Astrocyte (in vitro differentiated cells and primary cell): ENCODE results near the gene IGFBP2. TPM values are rescaled to one million over a fixed set of nuclear protein-coding genes. Genes with fewer than 3 reads are reported as not detected.

Experiments
- DNase-seq: peaks from one replicate; pipeline ENCODE4 v3.0.0-alpha.2; 2010; ENCODE audit warnings: low read depth
- FAIRE-seq: peaks from 2 replicates; lab custom pipeline; 2011; peaks lifted over from hg19 to GRCh38; lab: Jason Lieb, UNC
- H2AFZ ChIP-seq: 2 replicates; pipeline ENCODE4 v1.6.0; 2012; ENCODE audit warnings: low read depth, low read length, inconsistent platforms
- H3K27ac ChIP-seq: 2 replicates; pipeline ENCODE4 v1.5.1; 2011; ENCODE audit warnings: low read depth, low read length, inconsistent platforms
- H3K27me3 ChIP-seq: 2 replicates; pipeline ENCODE4 v1.6.0; 2011; ENCODE audit warnings: low read length, inconsistent platforms; ENCODE audit not compliant: insufficient read depth
- H3K36me3 ChIP-seq: 2 replicates; pipeline ENCODE4 v1.5.1; 2011; ENCODE audit warnings: low read length, inconsistent platforms; ENCODE audit not compliant: insufficient read depth
- H3K4me1 ChIP-seq: 2 replicates; pipeline ENCODE4 v1.5.1; 2011; ENCODE audit warnings: low read length, inconsistent platforms; ENCODE audit not compliant: insufficient read depth
- H3K4me2 ChIP-seq: 2 replicates; pipeline ENCODE4 v1.6.0; 2012; ENCODE audit warnings: low read length, inconsistent platforms
- H3K4me3 ChIP-seq: 2 replicates; pipeline ENCODE4 v1.5.1; 2011; ENCODE audit warnings: low read depth, mild to moderate bottlenecking, low read length, inconsistent platforms; ENCODE audit not compliant: insufficient read depth
- H3K79me2 ChIP-seq: 2 replicates; pipeline ENCODE4 v1.6.0; 2012; ENCODE audit warnings: mild to moderate bottlenecking, low read length, inconsistent platforms; ENCODE audit not compliant: insufficient read depth
- H3K9ac ChIP-seq: 2 replicates; pipeline ENCODE4 v1.6.0; 2012; ENCODE audit warnings: mild to moderate bottlenecking, low read length, inconsistent platforms
- H3K9me3 ChIP-seq: 2 replicates; pipeline ENCODE4 v1.5.1; 2012; ENCODE audit warnings: low read depth, mild to moderate bottlenecking, low read length, inconsistent platforms; ENCODE audit not compliant: insufficient read depth
- H4K20me1 ChIP-seq: 2 replicates; pipeline ENCODE4 v1.6.0; 2012; ENCODE audit warnings: low read length, inconsistent platforms; ENCODE audit not compliant: insufficient read depth
- H3K27ac Mint-ChIP-seq: one replicate; pipeline ENCODE4 v1.8.0; 2021; ENCODE audit warnings: mild to moderate bottlenecking, mixed read lengths; ENCODE audit not compliant: unreplicated experiment
- H3K27me3 Mint-ChIP-seq: one replicate; pipeline ENCODE4 v1.8.0; 2021; ENCODE audit warnings: low read depth, mixed read lengths; ENCODE audit not compliant: unreplicated experiment
- H3K36me3 Mint-ChIP-seq: one replicate; pipeline ENCODE4 v1.8.0; 2021; ENCODE audit warnings: low read depth, mixed read lengths; ENCODE audit not compliant: unreplicated experiment
- H3K4me1 Mint-ChIP-seq: one replicate; pipeline ENCODE4 v1.8.0; 2021; ENCODE audit warnings: low read depth, mixed read lengths; ENCODE audit not compliant: unreplicated experiment
- H3K4me3 Mint-ChIP-seq: one replicate; pipeline ENCODE4 v1.8.0; 2021; ENCODE audit warnings: mild to moderate bottlenecking, moderate library complexity, mixed read lengths; ENCODE audit not compliant: unreplicated experiment
- H3K9me3 Mint-ChIP-seq: one replicate; pipeline ENCODE4 v1.8.0; 2021; ENCODE audit warnings: mild to moderate bottlenecking, mixed read lengths; ENCODE audit not compliant: unreplicated experiment
- EZH2 ChIP-seq: IDR thresholded peaks from 2 replicates; pipeline ENCODE4 v1.6.1; 2012; ENCODE audit warnings: mild to moderate bottlenecking, low read length, inconsistent platforms; ENCODE audit not compliant: insufficient read depth
- total RNA-seq: library from RNA; stranded (reverse); gene quantifications from 2 replicates; pipeline ENCODE4 v1.2.1, GENCODE V29; 2021
- TF ChIP-seq, protein P1 (sequence below): IDR thresholded peaks from 2 replicates; pipeline ENCODE4 v1.5.1; 2011; ENCODE audit warnings: low read depth, mild to moderate bottlenecking, inconsistent platforms, low read length, moderate library complexity; ENCODE audit not compliant: insufficient read depth

The IGFBP2 gene
- total RNA-seq, 1 donor from 2014 or later, result 944 TPM

DNA sequence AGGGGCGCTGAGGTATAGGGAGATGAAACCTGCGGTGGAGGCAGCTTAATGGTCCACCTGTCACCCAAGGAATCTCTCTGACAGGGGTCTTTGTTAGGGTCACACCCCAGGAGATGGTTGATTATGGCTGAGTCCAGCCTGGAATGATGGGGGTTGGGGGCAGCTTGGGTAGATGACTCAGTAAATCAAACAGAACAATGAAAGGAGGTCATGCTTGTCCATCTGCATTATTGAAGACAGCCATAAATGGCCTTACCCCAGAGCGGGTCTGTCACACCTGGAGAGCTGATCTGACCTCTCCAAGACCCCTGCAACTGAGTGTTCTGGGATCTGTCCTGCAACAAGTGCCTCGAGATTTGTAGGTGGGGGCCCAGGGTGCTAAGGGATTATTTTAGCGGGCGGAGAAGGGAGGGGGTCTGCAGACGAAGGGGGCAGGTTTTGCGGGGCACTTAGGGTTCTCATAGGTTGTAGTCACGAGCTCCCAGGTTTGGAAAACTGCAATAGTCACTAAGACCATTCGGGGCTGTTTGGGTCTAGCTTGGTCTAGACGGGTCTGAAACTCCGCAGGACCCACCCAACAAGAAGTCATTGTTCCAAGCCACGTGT is 771 bp upstream of the IGFBP2 start:
- H3K27me3 ChIP-seq, result peaks cover 9% of the 10 kb centered on the region
- peak overlapping the region; percentile 59 for H2AFZ ChIP-seq
- H3K4me1 ChIP-seq, result peaks cover 34% of the 10 kb centered on the region
- FAIRE-seq (no peak), DNase-seq (no peak)
- peak overlapping the region; percentile 90 for H3K4me3 Mint-ChIP-seq
- H3K9me3 ChIP-seq, result no peaks in the 10 kb centered on the region
- peak overlapping the region; percentile 89 for H3K4me2 ChIP-seq
- no peaks in the 10 kb centered on the region for H3K27me3 Mint-ChIP-seq
- TF ChIP-seq EZH2, result no peak
- TF ChIP-seq, protein P1, sequence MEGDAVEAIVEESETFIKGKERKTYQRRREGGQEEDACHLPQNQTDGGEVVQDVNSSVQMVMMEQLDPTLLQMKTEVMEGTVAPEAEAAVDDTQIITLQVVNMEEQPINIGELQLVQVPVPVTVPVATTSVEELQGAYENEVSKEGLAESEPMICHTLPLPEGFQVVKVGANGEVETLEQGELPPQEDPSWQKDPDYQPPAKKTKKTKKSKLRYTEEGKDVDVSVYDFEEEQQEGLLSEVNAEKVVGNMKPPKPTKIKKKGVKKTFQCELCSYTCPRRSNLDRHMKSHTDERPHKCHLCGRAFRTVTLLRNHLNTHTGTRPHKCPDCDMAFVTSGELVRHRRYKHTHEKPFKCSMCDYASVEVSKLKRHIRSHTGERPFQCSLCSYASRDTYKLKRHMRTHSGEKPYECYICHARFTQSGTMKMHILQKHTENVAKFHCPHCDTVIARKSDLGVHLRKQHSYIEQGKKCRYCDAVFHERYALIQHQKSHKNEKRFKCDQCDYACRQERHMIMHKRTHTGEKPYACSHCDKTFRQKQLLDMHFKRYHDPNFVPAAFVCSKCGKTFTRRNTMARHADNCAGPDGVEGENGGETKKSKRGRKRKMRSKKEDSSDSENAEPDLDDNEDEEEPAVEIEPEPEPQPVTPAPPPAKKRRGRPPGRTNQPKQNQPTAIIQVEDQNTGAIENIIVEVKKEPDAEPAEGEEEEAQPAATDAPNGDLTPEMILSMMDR, result no peak
- peaks cover 9% of the 10 kb centered on the region for H3K36me3 Mint-ChIP-seq
- peaks cover 5% of the 10 kb centered on the region for H3K9me3 Mint-ChIP-seq
- no peaks in the 10 kb centered on the region for H4K20me1 ChIP-seq
- peak overlapping the region; percentile 71 for H3K4me3 ChIP-seq
- H3K27ac ChIP-seq, result no peak overlapping the region
- H3K9ac ChIP-seq, result peak overlapping the region; percentile 42
- peaks cover 23% of the 10 kb centered on the region for H3K79me2 ChIP-seq
- peak overlapping the region; percentile 79 for H3K27ac Mint-ChIP-seq
- peaks cover 20% of the 10 kb centered on the region for H3K4me1 Mint-ChIP-seq
- no peaks in the 10 kb centered on the region for H3K36me3 ChIP-seq

- peak overlapping the region; percentile 71 for H3K4me3 ChIP-seq
- H4K20me1 ChIP-seq, result no peaks in the 10 kb centered on the region
- Mint-ChIP-seq H3K4me3 (peak overlapping the region; percentile 100), H3K4me1 (peaks cover 23% of the 10 kb centered on the region), H3K27me3 (no peaks in the 10 kb centered on the region), H3K27ac (peak overlapping the region; percentile 98), H3K36me3 (peaks cover 11% of the 10 kb centered on the region), H3K9me3 (peaks cover 5% of the 10 kb centered on the region)
- no peak overlapping the region for H3K27ac ChIP-seq
- peaks cover 36% of the 10 kb centered on the region for H3K4me1 ChIP-seq
- H3K79me2 ChIP-seq, result peaks cover 31% of the 10 kb centered on the region
- H3K27me3 ChIP-seq, result peaks cover 9% of the 10 kb centered on the region
- peak overlapping the region; percentile 89 for H3K4me2 ChIP-seq
- H2AFZ ChIP-seq, result peak overlapping the region; percentile 59
- DNase-seq, result no peak
- peak overlapping the region; percentile 72 for H3K9ac ChIP-seq
- TF ChIP-seq, protein P1, result no peak
- TF ChIP-seq EZH2, result no peak
- H3K36me3 ChIP-seq, result no peaks in the 10 kb centered on the region
- FAIRE-seq, result no peak
- H3K9me3 ChIP-seq, result no peaks in the 10 kb centered on the region
These were observed 573 bp downstream of the IGFBP2 start for GRCh38 chr2:216633616-216634369.
